HEK293T (cell line): ENCODE results near the gene ZNF33B.

Source experiments
- ARNT ChIP-seq: fragments of 450-650 bp; IDR thresholded peaks from 2 replicates; pipeline ENCODE4 v1.6.1; 2017; ENCODE audit warnings: mild to moderate bottlenecking
- BHLHE40 ChIP-seq: fragments of 450-650 bp; IDR thresholded peaks from 2 replicates; pipeline ENCODE4 v1.6.1; 2016; ENCODE audit warnings: mild to moderate bottlenecking, moderate library complexity, borderline replicate concordance
- FOXM1 ChIP-seq: fragments of 450-650 bp; IDR thresholded peaks from 2 replicates; pipeline ENCODE4 v1.6.1; 2017; ENCODE audit warnings: mild to moderate bottlenecking, borderline replicate concordance
- HDGF ChIP-seq: fragments of 450-650 bp; IDR thresholded peaks from 2 replicates; pipeline ENCODE4 v1.6.1; 2017; ENCODE audit warnings: antibody characterized with exemption, borderline replicate concordance
- SP1 ChIP-seq: fragments of 450-650 bp; IDR thresholded peaks from 2 replicates; pipeline ENCODE4 v1.6.1; 2017
- SUZ12 ChIP-seq: fragments of 450-650 bp; IDR thresholded peaks from 2 replicates; pipeline ENCODE4 v1.6.1; 2016; ENCODE audit warnings: mild to moderate bottlenecking

DNA sequence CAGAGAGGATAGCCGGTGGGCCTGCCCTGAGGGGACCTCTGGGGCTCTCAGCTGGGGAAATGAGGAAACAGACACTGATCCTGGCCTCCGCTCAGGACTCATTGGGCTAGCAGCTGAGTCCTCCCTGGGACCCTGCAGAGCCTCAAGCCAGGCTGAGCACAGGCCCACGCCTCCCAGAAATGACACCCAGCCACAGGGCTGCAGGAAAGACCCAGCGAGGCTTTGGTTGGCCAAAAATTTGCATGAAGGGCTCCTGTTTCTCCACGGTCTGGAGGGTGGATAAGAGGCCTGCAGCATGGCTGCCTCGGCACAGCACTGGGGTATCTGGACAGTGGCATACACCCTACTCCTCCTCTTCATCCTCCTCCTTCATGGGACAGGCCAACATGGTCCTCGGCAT is 60.4 kb downstream of the ZNF33B start:
- TF ChIP-seq FOXM1 = no peak
- TF ChIP-seq BHLHE40 = no peak
- TF ChIP-seq SUZ12 = no peak
- TF ChIP-seq SP1 = no peak
- no peak for TF ChIP-seq ARNT
- TF ChIP-seq HDGF = no peak
